CD4-positive, alpha-beta T cell treated with Interleukin-17A for 1 hour (primary cell): ENCODE measurements around the gene MKS1.

ENCODE experiments used
- DNase-seq: peaks from one replicate; pipeline ENCODE4 v3.0.0-alpha.2; 2020

MKS1 gene

GRCh38 chr17:58219007-58219788 lies at the start of gene MKS1:
MKS1 (minus strand) TSS chr17:58219255; CDS start chr17:58219230, 25 bp downstream.
- peak; percentile 96 for DNase-seq

DNA sequence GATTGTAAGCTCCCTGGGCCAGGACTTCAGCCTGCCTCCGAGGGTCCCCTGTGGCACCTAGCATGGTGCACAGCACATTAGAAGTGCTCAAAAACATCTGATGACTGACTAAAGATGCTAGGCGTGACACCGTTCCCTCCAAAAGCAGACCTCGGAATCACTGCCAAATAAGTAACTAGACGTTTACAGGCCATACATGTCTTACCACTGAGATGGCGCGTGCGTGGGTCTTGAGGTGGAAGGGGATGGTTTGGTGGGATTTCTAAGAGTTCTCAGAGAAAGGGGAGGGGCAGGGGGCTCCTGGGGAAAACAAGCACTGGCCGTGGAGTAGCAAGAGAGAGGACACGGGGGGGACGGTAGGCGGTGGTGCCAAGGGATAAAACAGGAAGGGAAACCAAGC lies 49.3 kb upstream of the MKS1 start:
- DNase-seq, result no peak

DNA sequence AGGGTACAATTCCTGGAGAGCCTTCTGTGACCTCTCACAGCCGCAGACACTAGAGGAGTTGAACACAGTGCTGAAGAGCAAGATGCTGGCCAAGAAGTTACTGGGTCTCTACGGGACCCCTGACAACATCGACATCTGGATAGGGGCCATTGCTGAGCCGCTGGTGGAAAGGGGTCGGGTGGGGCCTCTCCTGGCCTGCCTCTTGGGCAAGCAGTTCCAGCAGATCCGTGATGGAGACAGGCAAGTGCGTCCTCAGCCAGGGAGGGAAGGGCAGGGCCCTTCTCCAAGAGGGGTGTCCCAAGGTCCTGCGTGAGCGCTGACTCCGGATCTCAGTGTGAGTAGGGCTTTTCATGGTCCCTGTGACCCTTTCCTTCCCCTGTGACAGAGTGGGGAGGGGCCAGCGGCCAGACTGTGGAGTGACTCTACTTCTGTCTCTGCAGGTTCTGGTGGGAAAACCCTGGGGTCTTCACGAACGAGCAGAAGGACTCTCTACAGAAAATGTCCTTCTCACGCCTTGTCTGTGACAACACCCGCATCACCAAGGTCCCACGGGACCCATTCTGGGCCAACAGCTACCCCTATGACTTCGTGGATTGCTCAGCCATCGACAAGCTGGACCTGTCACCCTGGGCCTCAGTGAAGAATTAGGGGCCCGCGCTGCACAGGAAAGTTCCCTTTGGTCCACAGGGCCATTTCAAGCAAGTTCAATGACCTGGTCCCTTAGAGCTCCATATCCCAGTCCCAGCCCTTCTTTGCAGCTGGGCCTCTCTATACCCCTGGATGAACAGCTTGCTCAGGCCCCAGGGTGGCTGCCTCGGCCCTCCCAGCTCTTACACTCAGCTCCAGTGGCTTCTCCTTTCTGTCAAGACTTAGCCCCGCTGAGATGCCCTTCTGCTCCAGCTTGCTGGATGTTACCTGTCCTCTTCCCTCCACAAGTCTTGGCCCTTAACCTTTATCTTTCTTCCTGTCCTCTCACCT lies 48.6 kb upstream of the MKS1 start:
- no peak for DNase-seq

- no peak for DNase-seq
These were observed 47.1 kb upstream of the MKS1 start for GRCh38 chr17:58265902-58266875.

DNA sequence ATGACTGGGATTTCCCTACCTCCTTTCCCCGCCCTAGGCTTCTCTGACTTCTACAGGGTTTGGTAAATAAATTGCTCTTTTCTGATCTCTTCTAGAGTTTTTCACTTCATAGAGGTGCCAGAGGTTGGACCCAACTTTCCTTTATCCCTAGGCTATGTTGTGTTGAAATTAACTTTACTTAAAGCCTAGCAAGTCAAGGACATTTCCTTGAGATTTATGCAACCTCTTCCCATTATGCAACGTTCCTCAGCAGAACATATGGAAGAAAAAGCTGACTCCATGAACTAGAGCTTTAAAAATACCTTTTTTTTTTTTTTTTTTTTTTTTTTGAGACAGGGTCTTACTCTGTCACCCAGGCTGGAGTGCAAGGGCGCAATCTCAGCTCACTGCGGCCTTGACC lies 46.2 kb upstream of the MKS1 start:
- DNase-seq, result no peak

GRCh38 chr17:58264407-58265103 lies 45.5 kb upstream of the MKS1 start:
- no peak for DNase-seq

DNA sequence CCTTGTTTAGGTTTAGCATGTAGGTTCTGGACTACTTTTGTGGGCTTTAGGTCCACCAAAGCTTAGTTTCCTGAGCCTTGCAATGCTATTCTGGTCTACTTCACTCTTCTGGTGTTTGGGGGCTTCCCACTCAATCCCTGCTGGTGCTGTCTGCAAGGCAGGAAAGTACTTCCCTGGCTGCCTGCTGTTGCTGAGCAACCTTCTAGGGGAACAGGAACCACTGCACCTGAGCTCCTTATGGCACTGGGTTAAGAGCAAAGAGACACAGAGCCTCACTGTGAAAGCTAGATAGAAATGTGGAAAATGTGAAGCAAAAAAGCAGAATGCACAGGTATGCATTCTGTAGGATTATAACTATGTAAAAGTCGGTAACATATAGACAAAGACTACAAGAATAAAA lies 44.7 kb upstream of the MKS1 start:
- no peak for DNase-seq

DNA sequence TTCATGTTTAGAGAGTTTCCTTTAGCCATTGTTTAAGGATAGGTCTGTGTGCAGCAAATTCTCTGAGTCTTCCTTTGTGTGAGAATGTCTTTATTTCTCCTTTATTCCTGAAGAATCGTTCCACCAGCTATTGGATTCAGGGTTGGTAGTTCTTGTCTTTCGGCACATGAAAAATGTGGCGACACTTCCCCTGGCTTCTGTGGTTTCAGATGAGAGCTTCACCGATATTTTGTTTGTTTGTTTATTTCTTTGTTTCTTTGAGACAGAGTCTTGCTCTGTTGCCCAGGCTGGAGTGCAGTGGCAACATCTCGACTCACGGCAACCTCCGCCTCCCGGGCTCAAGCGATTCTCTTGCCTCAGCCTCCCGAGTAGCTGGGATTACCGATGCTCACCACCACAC lies 43.1 kb upstream of the MKS1 start:
- DNase-seq, result no peak

GRCh38 chr17:58254803-58255202 lies 35.7 kb upstream of the MKS1 start:
- no peak for DNase-seq

GRCh38 chr17:58253082-58253481 lies 34.0 kb upstream of the MKS1 start:
- no peak for DNase-seq

GRCh38 chr17:58252141-58252540 lies 33.1 kb upstream of the MKS1 start:
- no peak for DNase-seq

DNA sequence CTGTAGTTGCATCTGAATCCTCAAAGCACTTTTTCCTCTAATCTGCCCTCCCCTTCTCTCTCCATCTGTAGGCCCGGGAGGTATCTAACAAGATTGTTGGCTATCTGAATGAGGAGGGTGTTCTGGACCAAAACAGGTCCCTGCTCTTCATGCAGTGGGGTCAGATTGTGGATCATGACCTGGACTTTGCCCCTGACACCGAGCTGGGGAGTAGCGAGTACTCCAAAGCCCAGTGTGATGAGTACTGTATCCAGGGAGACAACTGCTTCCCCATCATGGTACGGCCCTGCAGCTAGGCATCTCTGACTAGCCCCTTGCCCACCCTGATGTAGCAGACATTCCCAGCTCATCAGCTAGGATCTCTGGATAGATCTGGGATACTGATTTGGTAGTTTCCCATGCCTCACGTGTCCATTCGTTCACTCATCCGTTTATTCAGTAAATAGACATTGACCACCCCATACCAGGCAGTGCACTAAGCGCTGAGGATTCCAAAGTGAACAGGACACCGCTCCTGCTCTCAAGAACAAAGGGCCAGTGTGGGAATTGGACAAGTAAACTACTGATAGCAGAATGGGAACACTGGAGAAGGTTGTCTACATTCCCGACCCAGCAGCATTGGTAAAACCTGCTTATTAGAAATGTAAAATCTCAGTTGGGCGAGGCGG lies 31.4 kb upstream of the MKS1 start:
- no peak for DNase-seq

DNA sequence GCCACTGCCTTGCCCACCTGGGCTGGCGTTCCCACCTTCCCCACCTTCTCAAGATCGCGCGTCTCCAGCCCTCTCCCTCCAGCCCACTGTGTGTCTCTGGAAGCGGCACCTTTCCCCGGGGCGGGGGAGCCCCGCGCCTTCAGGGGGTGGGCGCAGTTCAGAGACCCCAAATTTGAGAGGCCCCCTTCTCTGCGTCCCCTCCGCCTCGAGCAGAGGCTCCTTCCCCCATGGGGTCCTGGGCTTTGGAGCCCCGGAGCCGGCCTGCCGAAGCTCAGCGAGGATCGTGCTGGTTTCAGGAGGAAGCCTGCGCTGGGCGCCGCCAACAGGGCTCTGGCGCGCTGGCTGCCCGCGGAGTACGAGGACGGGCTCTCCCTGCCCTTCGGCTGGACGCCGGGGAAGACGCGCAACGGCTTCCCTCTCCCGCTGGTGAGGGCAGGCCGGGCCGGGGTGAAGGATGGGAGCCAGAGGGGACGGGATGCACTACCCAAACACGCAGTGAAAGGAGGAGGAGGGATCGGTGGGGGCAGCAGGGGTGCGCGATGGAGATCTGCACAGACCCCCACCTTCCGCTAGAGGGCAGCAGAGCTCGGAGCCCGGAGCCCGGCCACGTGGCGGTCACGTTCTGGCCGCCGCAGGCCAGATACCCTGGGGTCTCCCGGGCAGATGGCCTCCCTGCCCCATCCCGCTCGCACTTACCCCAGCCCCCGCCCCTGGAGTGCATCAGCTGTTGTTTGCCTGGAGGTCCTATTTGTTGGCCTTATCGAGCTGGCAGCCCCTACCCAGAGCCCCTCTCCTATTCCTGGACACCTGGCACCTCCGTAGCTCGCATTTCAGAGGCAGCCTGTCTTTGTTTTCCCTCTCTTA lies 30.4 kb upstream of the MKS1 start:
- DNase-seq, result peak; percentile 76

GRCh38 chr17:58248955-58249269 lies 29.9 kb upstream of the MKS1 start:
- no peak for DNase-seq

DNA sequence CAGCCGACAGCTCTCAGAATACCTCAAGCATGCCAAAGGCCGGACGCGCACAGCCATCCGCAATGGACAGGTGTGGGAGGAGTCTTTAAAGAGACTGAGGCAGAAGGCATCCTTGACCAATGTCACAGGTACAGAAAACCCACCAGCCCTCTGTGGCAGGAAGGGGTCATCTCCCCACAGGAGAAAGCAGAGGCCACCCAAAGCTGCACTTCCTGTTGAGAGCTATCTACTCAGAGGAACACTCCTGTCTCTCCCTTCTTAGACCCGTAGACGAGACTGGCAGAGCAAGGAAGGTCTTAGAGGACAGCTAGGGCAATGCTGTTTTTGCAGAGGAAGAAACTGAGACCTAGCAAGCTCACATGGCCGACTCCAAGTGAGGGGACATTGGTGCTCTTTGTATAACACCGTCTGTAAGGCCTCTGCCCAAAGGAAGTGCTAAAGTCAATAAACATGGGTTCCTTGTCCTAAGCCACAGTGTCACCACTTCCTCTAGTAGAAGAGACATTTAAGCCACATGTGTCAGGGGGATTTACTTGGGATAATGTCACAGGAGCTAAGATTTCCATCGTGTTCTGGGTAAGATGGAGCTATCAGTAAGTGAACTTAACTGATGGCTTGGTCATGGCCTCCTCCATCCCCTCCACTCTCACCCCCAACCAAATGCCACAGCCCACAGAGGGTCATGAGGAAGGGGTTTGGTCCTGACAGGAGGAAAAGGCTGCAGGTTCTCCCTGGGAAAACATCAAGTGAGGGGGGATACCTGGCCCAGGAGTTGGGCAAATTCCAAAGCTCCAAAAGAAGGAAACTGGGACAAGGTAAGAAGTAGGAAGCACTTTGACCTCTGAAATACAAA lies 28.7 kb upstream of the MKS1 start:
- DNase-seq, result no peak

- no peak for DNase-seq
These were observed 27.7 kb upstream of the MKS1 start for GRCh38 chr17:58246781-58247180.

- no peak for DNase-seq
These were observed 27.2 kb upstream of the MKS1 start for GRCh38 chr17:58246104-58246740.

- no peak for DNase-seq
These were observed 26.5 kb upstream of the MKS1 start for GRCh38 chr17:58245428-58246103.

- DNase-seq, result no peak
These were observed 25.9 kb upstream of the MKS1 start for GRCh38 chr17:58244963-58245362.
